Left renal pelvis (tissue), 4 donors: ENCODE results near the gene FREM1. TPM values are rescaled to one million over a fixed set of nuclear protein-coding genes. Genes with fewer than 3 reads are reported as not detected.

ENCODE experiments used
- DNase-seq, 4 donors: peaks; one replicate each; pipeline ENCODE4 v3.0.0-alpha.2; 2013; ENCODE audit warnings: low read depth in 4 of 4, low spot score in 3 of 4
- polyA plus RNA-seq, 4 donors: library from polyadenylated mRNA; unstranded; fragments of 120-200 nt; gene quantifications; one replicate each; pipeline ENCODE4 v1.2.1, GENCODE V29; 2013; ENCODE audit not compliant: insufficient read length in 4 of 4

FREM1 gene
- polyA plus RNA-seq, 4 donors: 24.0 to 184 (median 169) TPM

GRCh38 chr9:14770592-14770991 lies 139.6 kb downstream of the FREM1 start:
- no peak for DNase-seq

GRCh38 chr9:14769230-14769571 lies 141.0 kb downstream of the FREM1 start:
- DNase-seq: no peak

- peak; percentile 8 to 45 (median 36) for DNase-seq
These were observed 141.6 kb downstream of the FREM1 start for GRCh38 chr9:14768405-14769229.

- DNase-seq: no peak
These were observed 143.9 kb downstream of the FREM1 start for GRCh38 chr9:14766299-14766698.

GRCh38 chr9:14761584-14761983 lies 148.6 kb downstream of the FREM1 start:
- DNase-seq: no peak

GRCh38 chr9:14760060-14760459 lies 150.2 kb downstream of the FREM1 start:
- DNase-seq: no peak

- no peak for DNase-seq
These were observed 153.9 kb downstream of the FREM1 start for GRCh38 chr9:14756291-14756690.

- DNase-seq: no peak
These were observed 157.4 kb downstream of the FREM1 start for GRCh38 chr9:14752871-14753270.

GRCh38 chr9:14752271-14752670 lies 158.0 kb downstream of the FREM1 start:
- DNase-seq: peak in 2 of 4 donors; percentile 8 to 11

GRCh38 chr9:14750821-14751220 lies 159.4 kb downstream of the FREM1 start:
- no peak for DNase-seq

GRCh38 chr9:14749741-14750211 lies 160.5 kb downstream of the FREM1 start:
- no peak for DNase-seq

GRCh38 chr9:14748373-14748772 lies 161.9 kb downstream of the FREM1 start:
- DNase-seq: no peak

GRCh38 chr9:14747111-14747510 lies 163.1 kb downstream of the FREM1 start:
- DNase-seq: no peak

- no peak for DNase-seq
These were observed 163.6 kb downstream of the FREM1 start for GRCh38 chr9:14746626-14747025.

GRCh38 chr9:14744768-14745167 lies 165.5 kb downstream of the FREM1 start:
- no peak for DNase-seq

GRCh38 chr9:14741369-14741768 lies 168.9 kb downstream of the FREM1 start:
- DNase-seq: no peak

GRCh38 chr9:14733133-14733532 lies 177.1 kb downstream of the FREM1 start:
- no peak for DNase-seq

GRCh38 chr9:14731294-14731981 lies 178.8 kb downstream of the FREM1 start:
- no peak for DNase-seq

GRCh38 chr9:14730461-14730898 lies 179.7 kb downstream of the FREM1 start:
- DNase-seq: no peak

- DNase-seq: no peak
These were observed 186.9 kb downstream of the FREM1 start for GRCh38 chr9:14723301-14723700.

- no peak for DNase-seq
These were observed 187.7 kb downstream of the FREM1 start, which contains the start of gene CER1 for GRCh38 chr9:14722391-14723035. TSS of gene CER1 (minus strand) at chr9:14722733. CDS start at chr9:14722672, 61 bp downstream.
